GM21447 (cell line): ENCODE data around the gene FAM98C.
"Not testable (repeated sequence)": the region's sequence is repeated elsewhere in the genome, so short reads cannot be mapped to it uniquely, and the experiment has no call there.

Source experiments
- ATAC-seq: cut with Tn5 transposase; IDR thresholded peaks from one replicate; pipeline ENCODE4 v1.9.1; 2021; ENCODE audit not compliant: unreplicated experiment

The FAM98C gene

GRCh38 chr19:38395381-38396114, 7.3 kb upstream of the FAM98C start:
- ATAC-seq: no peak

GRCh38 chr19:38399081-38399480, 3.8 kb upstream of the FAM98C start:
- ATAC-seq: no peak

DNA sequence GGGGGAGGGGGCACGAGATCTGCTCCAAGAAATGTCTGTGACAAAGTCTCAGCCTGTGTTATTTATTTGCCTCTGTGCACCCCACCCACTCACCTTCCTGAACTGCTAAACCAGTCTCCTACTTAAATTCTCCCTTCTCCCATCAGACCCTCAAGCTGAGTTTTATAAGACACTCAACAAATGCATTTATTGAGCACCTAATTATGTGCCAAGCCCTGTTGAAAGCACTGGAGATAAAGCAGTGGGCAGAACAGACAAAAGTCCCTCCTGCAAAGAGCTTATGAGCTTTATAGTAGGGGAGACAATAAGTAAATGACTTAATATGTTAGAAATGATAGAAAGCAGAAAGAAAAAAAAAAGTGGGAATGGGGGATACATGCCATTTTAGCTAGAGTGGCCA, 3.4 kb upstream of the FAM98C start:
- no peak for ATAC-seq

DNA sequence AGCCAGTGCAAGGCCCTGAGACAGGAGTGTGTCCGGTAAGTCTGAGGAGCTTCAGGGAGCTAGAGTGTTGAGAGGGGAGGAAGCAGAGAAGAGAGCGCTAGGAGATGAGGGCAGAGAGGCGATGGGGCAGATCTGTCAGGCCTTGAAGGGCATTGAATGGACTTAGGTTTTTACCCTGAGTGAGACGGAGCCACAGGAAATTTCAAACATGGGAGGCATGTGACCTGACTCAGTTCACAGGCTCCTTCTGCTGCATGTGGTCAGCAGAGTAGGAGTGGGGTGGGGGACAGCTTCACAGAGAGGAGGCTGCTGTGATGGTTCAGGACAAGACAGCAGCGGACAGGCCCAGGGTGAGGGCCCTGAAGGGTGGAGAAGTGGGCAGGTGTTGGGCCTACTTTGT, 2.5 kb upstream of the FAM98C start:
- no peak for ATAC-seq

GRCh38 chr19:38401148-38401547, 1.7 kb upstream of the FAM98C start:
- ATAC-seq: no peak

- ATAC-seq: no peak
These were observed 298 bp upstream of the FAM98C start for GRCh38 chr19:38402623-38402966.

GRCh38 chr19:38404858-38405257, 2.0 kb downstream of the FAM98C start:
- ATAC-seq: no peak

DNA sequence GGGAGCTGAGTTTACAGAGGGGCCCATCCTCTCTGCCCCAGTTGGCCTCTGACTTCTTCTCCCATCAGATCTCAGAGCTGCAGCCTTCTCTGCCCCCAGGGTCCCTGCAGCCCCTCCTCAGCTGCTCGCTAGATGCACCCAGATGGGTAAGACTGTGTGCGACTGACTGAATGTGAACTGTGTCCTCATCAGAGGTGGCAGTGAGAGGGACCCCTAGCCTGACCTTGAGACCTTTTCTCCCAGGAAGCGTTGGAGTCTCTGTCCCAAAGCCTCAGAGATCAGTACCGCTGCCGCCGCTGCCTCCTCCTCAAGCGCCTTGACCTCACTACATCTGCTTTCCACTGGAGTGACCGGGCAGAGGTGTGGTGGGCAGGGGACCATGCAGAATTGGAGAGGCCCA, 2.4 kb downstream of the FAM98C start:
- ATAC-seq: no peak

GRCh38 chr19:38409631-38410133, 6.8 kb downstream of the FAM98C start:
- ATAC-seq: no peak

DNA sequence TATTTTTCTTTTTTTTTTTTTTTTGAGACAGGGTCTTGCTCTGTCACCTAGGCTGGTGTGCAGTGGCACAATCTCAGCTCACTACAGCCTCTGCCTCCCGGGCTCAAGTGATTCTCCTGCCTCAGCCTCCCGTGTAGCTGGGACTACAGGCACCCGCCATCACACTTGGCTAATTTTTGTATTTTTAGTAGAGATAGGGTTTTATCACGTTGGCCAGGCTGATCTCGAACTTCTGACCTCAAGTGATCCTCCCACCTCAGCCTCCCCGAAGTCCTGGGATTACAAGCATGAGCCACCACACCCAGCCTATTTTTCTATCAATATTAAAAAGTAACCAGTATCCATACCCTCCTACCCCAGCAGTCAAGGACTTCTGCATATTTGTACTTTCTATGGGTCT, 7.5 kb downstream of the FAM98C start:
- not testable (repeated sequence) for ATAC-seq

GRCh38 chr19:38411041-38411712, 8.3 kb downstream of the FAM98C start:
- no peak for ATAC-seq

GRCh38 chr19:38411898-38412297, 9.0 kb downstream of the FAM98C start:
- not testable (repeated sequence) for ATAC-seq

DNA sequence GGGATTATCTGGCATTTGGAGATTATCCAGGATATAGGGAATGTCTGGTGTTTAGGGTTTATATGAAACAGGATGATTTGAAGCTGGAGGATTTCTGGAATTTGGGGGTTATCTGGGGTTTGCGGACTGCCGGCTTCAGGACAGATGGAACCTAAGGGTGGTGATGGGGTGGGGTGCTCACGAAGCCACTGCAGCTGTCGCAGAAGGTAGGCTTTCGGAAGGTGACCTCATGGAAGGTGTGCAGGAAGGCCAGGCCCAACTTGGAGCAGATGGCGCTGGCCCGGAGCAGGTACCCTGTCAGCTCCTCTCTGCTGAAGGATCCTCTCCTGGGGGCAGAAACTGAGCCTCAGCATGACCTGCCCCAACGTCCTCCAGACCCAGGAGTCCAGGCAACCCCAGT, 9.6 kb downstream of the FAM98C start:
- ATAC-seq: no peak

- ATAC-seq: no peak
These were observed 10.1 kb downstream of the FAM98C start for GRCh38 chr19:38412961-38413360.

GRCh38 chr19:38413416-38413815, 10.5 kb downstream of the FAM98C start:
- ATAC-seq: no peak

DNA sequence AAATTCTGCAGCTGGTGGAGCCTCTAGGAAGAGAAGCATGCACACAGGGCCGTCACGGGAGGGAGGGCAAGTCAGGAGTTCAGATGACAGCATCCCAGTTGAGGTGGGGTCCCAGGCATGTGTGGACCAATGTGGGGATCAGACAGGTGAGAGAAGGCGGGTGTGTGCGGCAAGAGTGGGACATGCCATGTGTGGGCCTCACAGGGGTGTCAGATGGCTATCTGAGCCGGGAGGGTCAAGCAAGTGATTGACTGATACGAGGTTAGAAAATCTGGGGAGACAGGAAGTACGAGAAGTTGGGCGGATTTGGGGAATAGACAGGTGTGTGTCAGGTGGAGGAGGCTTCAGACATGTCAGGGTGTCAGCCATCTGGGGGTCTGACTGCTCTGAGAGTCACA, 14.3 kb downstream of the FAM98C start:
- no peak for ATAC-seq

- no peak for ATAC-seq
These were observed 14.9 kb downstream of the FAM98C start for GRCh38 chr19:38417544-38418506.

DNA sequence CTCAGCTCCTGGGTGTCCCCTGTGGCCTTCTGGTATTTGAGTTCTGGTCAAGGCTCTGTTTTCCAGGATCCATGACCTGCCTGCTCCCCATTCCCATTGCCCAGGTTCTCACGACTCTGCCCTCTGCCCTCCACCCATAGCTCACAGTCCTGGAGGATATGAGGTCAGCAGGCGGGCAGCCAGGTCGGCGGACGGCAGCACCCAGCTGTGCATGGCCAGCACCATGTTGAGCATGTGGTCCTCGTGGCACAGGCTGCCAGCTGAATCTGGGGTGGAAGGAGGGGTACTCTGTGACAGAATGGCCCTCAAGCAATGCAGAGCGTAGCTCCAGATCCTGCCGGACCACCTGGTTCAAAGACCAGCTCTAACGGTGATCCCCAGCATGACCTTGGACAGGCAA, 18.0 kb downstream of the FAM98C start:
- no peak for ATAC-seq

DNA sequence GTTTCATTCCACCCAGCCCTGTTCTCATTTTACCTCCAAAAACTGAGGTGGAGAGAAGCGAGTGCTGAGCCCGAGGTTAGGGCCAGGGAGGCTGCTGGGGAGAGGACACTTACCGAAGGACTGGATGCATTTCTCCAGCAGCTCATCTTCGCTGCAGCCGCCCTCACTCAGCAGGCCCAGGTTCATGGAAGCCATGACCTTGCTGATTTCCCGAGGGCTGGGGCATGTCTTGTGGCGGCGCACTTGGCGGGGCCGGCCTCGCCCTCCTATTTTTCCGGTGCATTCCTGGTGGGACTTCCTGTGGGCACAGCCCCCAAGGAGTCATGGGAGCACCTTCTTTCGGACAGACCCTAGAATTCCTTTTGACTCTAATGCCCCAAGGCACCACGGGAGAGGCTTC, 19.0 kb downstream of the FAM98C start:
- no peak for ATAC-seq

DNA sequence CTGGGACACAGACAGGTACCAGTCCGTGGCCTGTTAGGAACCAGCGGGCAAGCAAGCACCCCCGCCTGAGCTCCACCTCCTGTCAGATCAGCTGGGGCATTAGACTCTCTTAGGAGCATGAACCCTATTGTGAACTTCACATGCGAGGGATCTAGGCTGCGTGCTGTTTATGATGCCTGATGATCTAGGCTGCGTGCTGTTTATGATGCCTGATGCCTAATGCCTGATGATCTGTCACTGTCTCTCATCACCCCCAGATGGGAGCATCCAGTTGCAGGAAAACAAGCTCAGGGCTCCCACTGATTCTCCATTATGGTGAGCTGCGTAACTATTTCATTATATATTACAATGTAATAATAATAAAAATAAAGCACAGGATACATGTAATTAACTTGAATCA, 19.5 kb downstream of the FAM98C start:
- no peak for ATAC-seq

DNA sequence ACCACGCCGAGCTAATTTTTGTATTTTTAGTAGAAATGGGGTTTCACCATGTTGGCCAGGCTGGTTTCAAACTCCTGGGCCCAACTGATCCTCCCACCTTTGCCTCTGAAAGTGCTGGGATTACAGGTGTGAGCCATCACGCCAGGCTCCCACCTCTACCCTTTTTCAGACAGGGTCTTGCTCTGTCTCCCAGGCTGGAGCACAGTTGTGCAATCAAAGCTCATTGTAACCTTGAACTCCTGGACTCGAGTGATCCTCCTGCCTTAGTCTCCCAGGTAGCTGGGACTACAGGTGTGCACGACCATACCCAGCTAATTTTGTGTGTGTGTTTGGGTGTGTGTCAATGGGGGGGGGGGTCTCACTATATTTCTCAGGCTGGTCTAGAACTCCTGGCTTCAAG, 21.4 kb downstream of the FAM98C start:
- ATAC-seq: no peak
